GM12891 (cell line): ENCODE data around the gene TRPT1.

Source experiments
- DNase-seq: peaks from one replicate; pipeline ENCODE4 v3.0.0; 2011; ENCODE audit warnings: low spot score; ENCODE audit not compliant: insufficient read length
- FAIRE-seq: peaks from 2 replicates; lab custom pipeline; 2011; peaks lifted over from hg19 to GRCh38; lab: Jason Lieb, UNC
- PAX5 ChIP-seq: IDR thresholded peaks from 2 replicates; pipeline ENCODE4 v1.6.1; 2011; ENCODE audit warnings: low read length, moderate library complexity, mild to moderate bottlenecking; ENCODE audit not compliant: insufficient read depth, severe bottlenecking
- POLR2A ChIP-seq: IDR thresholded peaks from 2 replicates; pipeline ENCODE4 v1.6.1; 2011; ENCODE audit warnings: low read depth, low read length, control low read depth
- POLR2AphosphoS5 ChIP-seq: IDR thresholded peaks from 2 replicates; pipeline ENCODE4 v1.6.1; 2011; ENCODE audit warnings: low read depth, low read length, control low read depth
- POU2F2 ChIP-seq: IDR thresholded peaks from 2 replicates; pipeline ENCODE4 v1.6.1; 2011; ENCODE audit warnings: low read depth, mild to moderate bottlenecking, control low read depth, low read length, moderate library complexity
- SPI1 ChIP-seq: IDR thresholded peaks from 2 replicates; pipeline ENCODE4 v1.6.1; 2011; ENCODE audit warnings: low read depth, low read length, control low read depth
- TAF1 ChIP-seq: IDR thresholded peaks from 2 replicates; pipeline ENCODE4 v1.6.1; 2011; ENCODE audit warnings: low read depth, low read length, control low read depth

Gene TRPT1

GRCh38 chr11:64265176-64266160 lies 39.5 kb upstream of the TRPT1 start:
- DNase-seq (no peak), FAIRE-seq (no peak)
- no peak for TF ChIP-seq PAX5
- TF ChIP-seq POLR2A: no peak
- TF ChIP-seq SPI1: no peak
- TF ChIP-seq POLR2AphosphoS5: no peak
- no peak for TF ChIP-seq POU2F2
- TF ChIP-seq TAF1: no peak

GRCh38 chr11:64264371-64264852 lies 38.4 kb upstream of the TRPT1 start:
- no peak for DNase-seq
- TF ChIP-seq TAF1 (no peak), POLR2AphosphoS5 (no peak), POU2F2 (no peak), POLR2A (no peak), SPI1 (no peak), PAX5 (no peak)
- no peak for FAIRE-seq

GRCh38 chr11:64263947-64264317 lies 37.9 kb upstream of the TRPT1 start:
- FAIRE-seq (no peak), DNase-seq (no peak)
- TF ChIP-seq POU2F2 (no peak), POLR2AphosphoS5 (no peak), POLR2A (no peak), SPI1 (no peak), PAX5 (no peak)

GRCh38 chr11:64263021-64263946 lies 37.3 kb upstream of the TRPT1 start:
- TF ChIP-seq POLR2A (no peak), TAF1 (no peak), POU2F2 (no peak), SPI1 (no peak), POLR2AphosphoS5 (no peak), PAX5 (no peak)
- FAIRE-seq (no peak), DNase-seq (no peak)

GRCh38 chr11:64262271-64263002 lies 36.5 kb upstream of the TRPT1 start:
- TF ChIP-seq POU2F2: no peak
- no peak for TF ChIP-seq TAF1
- TF ChIP-seq POLR2A: no peak
- TF ChIP-seq PAX5: no peak
- no peak for TF ChIP-seq SPI1
- no peak for TF ChIP-seq POLR2AphosphoS5
- DNase-seq (no peak), FAIRE-seq (no peak)

GRCh38 chr11:64261556-64262080 lies 35.6 kb upstream of the TRPT1 start:
- FAIRE-seq (no peak), DNase-seq (no peak)
- TF ChIP-seq POLR2A: no peak
- no peak for TF ChIP-seq POU2F2
- no peak for TF ChIP-seq TAF1
- TF ChIP-seq PAX5: no peak
- TF ChIP-seq POLR2AphosphoS5: no peak
- TF ChIP-seq SPI1: no peak

- DNase-seq: no peak
- TF ChIP-seq TAF1 (no peak), POLR2A (no peak), POU2F2 (no peak), SPI1 (no peak), POLR2AphosphoS5 (no peak), PAX5 (no peak)
- FAIRE-seq: no peak
These were observed 34.2 kb upstream of the TRPT1 start for GRCh38 chr11:64260147-64260708.

- FAIRE-seq: no peak
- no peak for TF ChIP-seq POU2F2
- no peak for TF ChIP-seq POLR2A
- TF ChIP-seq POLR2AphosphoS5: no peak
- no peak for TF ChIP-seq PAX5
- TF ChIP-seq TAF1: no peak
- no peak for TF ChIP-seq SPI1
- DNase-seq: no peak
These were observed 33.6 kb upstream of the TRPT1 start for GRCh38 chr11:64259533-64260067.
